PC-3 (cell line): ENCODE results near the gene IL16.

Experiments
- EZH2 ChIP-seq: fragments of 300-600 bp; sonication (generic); IDR thresholded peaks from one replicate; pipeline ENCODE4 v1.6.1; 2017; ENCODE audit warnings: antibody characterized with exemption, mild to moderate bottlenecking, low read length; ENCODE audit not compliant: unreplicated experiment
- EZH2phosphoT487 ChIP-seq: fragments of 300-600 bp; sonication (generic); IDR thresholded peaks from 2 replicates; pipeline ENCODE4 v1.6.1; 2018; ENCODE audit warnings: mild to moderate bottlenecking, antibody characterized with exemption, low read length, borderline replicate concordance
- TF ChIP-seq, protein P1 (sequence below): fragments of 300-600 bp; sonication (generic); conservative IDR thresholded peaks from 2 replicates; pipeline ENCODE4 v1.5.1; 2017; ENCODE audit warnings: antibody characterized with exemption, low read depth, mild to moderate bottlenecking, low read length

DNA sequence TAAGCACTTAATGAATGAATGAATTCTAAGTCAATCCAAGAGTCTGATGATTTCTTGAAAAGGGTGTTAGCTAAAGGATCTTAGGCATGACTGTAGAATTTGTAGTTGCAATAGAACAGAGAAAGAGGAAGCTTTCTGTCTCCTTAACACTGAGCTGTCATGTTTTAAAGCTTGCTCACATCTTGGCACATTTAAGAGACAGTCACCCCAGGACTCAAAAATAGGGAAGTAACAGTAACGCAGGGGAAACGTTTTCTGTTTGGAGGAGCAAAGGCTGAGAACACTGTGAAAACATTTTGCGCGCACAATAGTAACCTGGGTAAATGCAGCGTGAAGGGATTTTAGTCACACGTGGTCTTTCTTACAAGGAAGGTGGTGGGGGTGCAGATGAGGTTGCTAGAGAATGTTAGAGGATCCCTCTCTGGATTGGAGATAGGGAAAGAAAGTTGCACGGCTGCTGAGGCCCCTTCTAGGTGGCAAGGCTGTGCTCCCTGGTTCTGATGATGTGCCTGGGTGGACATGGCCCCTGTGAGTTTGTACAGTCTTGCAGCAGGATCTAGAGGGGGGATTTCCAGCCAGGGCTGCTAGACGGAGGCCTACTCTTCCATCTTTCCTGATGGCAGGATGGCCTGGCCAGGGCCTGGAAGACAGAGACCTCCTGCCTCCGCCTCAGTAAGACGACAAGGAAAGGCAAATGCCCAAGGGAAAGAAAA is 115.2 kb downstream of the IL16 start:
- no peak for TF ChIP-seq EZH2phosphoT487
- TF ChIP-seq, protein P1, sequence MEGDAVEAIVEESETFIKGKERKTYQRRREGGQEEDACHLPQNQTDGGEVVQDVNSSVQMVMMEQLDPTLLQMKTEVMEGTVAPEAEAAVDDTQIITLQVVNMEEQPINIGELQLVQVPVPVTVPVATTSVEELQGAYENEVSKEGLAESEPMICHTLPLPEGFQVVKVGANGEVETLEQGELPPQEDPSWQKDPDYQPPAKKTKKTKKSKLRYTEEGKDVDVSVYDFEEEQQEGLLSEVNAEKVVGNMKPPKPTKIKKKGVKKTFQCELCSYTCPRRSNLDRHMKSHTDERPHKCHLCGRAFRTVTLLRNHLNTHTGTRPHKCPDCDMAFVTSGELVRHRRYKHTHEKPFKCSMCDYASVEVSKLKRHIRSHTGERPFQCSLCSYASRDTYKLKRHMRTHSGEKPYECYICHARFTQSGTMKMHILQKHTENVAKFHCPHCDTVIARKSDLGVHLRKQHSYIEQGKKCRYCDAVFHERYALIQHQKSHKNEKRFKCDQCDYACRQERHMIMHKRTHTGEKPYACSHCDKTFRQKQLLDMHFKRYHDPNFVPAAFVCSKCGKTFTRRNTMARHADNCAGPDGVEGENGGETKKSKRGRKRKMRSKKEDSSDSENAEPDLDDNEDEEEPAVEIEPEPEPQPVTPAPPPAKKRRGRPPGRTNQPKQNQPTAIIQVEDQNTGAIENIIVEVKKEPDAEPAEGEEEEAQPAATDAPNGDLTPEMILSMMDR, result no peak
- no peak for TF ChIP-seq EZH2
